CD4-positive, CD25-positive, alpha-beta regulatory T cell (primary cell): Measurements from ENCODE around the gene CLDN6. TPM values are rescaled to one million over a fixed set of nuclear protein-coding genes. Genes with fewer than 3 reads are reported as not detected.
A peak's percentile ranks its signal among the peaks of the same experiment; 100 is the strongest.

ENCODE experiments used
- ATAC-seq, 2 donors: fragments of 150-1000 bp; cut with Tn5 transposase; one replicate each; pipeline ENCODE4 v1.10.0; 2021; ENCODE audit warnings: low read depth in 2 of 2, moderate number of reproducible peaks in 2 of 2, moderate library complexity in 1 of 2
- DNase-seq, 3 donors: peaks; one replicate each; pipeline versions ENCODE4 v3.0.0 to v3.0.0-alpha.2; 2012 to 2022; ENCODE audit warnings: mixed read lengths in 1 of 3
- H3K27ac ChIP-seq: one replicate; pipeline ENCODE4 v1.7.0; 2013; ENCODE audit warnings: mild to moderate bottlenecking, low read length; ENCODE audit not compliant: insufficient read depth, poor library complexity, severe bottlenecking
- H3K27me3 ChIP-seq: one replicate; pipeline ENCODE4 v1.7.0; 2013; ENCODE audit warnings: low read length; ENCODE audit not compliant: control insufficient read depth, insufficient read depth
- H3K36me3 ChIP-seq: one replicate; pipeline ENCODE4 v1.7.0; 2013; ENCODE audit warnings: mild to moderate bottlenecking, low read length, moderate library complexity; ENCODE audit not compliant: control insufficient read depth, insufficient read depth
- H3K4me1 ChIP-seq: 2 replicates; pipeline ENCODE4 v1.7.0; 2013; ENCODE audit warnings: mild to moderate bottlenecking, low read length; ENCODE audit not compliant: insufficient read depth, control insufficient read depth, poor library complexity, severe bottlenecking
- H3K4me3 ChIP-seq: one replicate; pipeline ENCODE4 v1.7.0; 2013; ENCODE audit warnings: low read depth, mild to moderate bottlenecking, low read length, moderate library complexity
- H3K9me3 ChIP-seq, 2 experiments: 1 replicate in 1 of 2; 2 replicates in 1 of 2; pipeline ENCODE4 v1.7.0; 2013; ENCODE audit warnings: low read length in 2 of 2, mild to moderate bottlenecking in 1 of 2, moderate library complexity in 1 of 2; ENCODE audit not compliant: control insufficient read depth in 2 of 2
- H3K27ac Mint-ChIP-seq, 3 donors: one replicate each; pipeline ENCODE4 v1.8.0; 2020 to 2022; ENCODE audit warnings: mild to moderate bottlenecking in 3 of 3, mixed read lengths in 3 of 3, moderate library complexity in 2 of 3
- H3K27me3 Mint-ChIP-seq: one replicate; pipeline ENCODE4 v1.8.0; 2022; ENCODE audit warnings: mild to moderate bottlenecking, mixed read lengths
- H3K36me3 Mint-ChIP-seq: one replicate; pipeline ENCODE4 v1.8.0; 2020; ENCODE audit warnings: mixed read lengths
- H3K4me1 Mint-ChIP-seq, 4 donors: one replicate each; pipeline ENCODE4 v1.8.0; 2020 to 2022; ENCODE audit warnings: mixed read lengths in 4 of 4, mild to moderate bottlenecking in 1 of 4
- H3K4me3 Mint-ChIP-seq, 4 donors: one replicate each; pipeline ENCODE4 v1.8.0; 2020 to 2022; ENCODE audit warnings: mild to moderate bottlenecking in 4 of 4, mixed read lengths in 4 of 4, moderate library complexity in 3 of 4
- H3K9me3 Mint-ChIP-seq, 7 donors: one replicate each; pipeline ENCODE4 v1.8.0; 2020 to 2022; ENCODE audit warnings: mixed read lengths in 7 of 7, mild to moderate bottlenecking in 3 of 7, moderate library complexity in 2 of 7
- polyA plus RNA-seq, 4 donors: library from polyadenylated mRNA; unstranded; fragments of 300-500 nt; fragmentation: Illumina TruSeq; gene quantifications; one replicate each; pipeline ENCODE4 v1.2.3, GENCODE V29; 2021
- total RNA-seq: library from RNA; stranded (reverse); gene quantifications from one replicate; pipeline ENCODE4 v1.2.3, GENCODE V29; 2022

CLDN6 gene
- total and polyA plus RNA-seq, 5 donors from 2014 or later, result not detected

- peaks cover 66% of the 10 kb centered on the region for H3K4me1 ChIP-seq
Measured at GRCh38 chr16:3025032-3026002, 7.3 kb upstream of the CLDN6 start.

GRCh38 chr16:3023669-3024478 is 5.9 kb upstream of the CLDN6 start, which contains the start of the genes HCFC1R1 and THOC6:
Gene HCFC1R1, minus strand, starts transcription at chr16:3023942. Its CDS starts 1 bp downstream, at chr16:3023941.
Gene THOC6, plus strand, starts transcription at chr16:3024035. Its CDS starts 292 bp downstream, at chr16:3024327.
- DNase-seq (peak; percentile 93 to 99 (median 95)), ATAC-seq (peak; percentile 85 to 86)
- H3K9me3 Mint-ChIP-seq, result no peaks in the 10 kb centered on the region
- peak within 1 kb of the TSS; percentile 90 to 98 (median 94) for H3K4me3 Mint-ChIP-seq
- peaks cover 11% of the 10 kb centered on the region for H3K36me3 ChIP-seq
- no peaks in the 10 kb centered on the region for H3K9me3 ChIP-seq
- peaks cover under 1% of the 10 kb centered on the region for H3K27me3 ChIP-seq
- peak within 1 kb of the TSS; percentile 91 for H3K27ac ChIP-seq
- H3K27ac Mint-ChIP-seq, result peak within 1 kb of the TSS; percentile 92 to 99 (median 96)
- peaks cover 59% of the 10 kb centered on the region for H3K4me1 ChIP-seq
- peaks cover 4 to 66% (median 30%) of the 10 kb centered on the region in 4 donors for H3K4me1 Mint-ChIP-seq
- peak within 1 kb of the TSS; percentile 32 for H3K4me3 ChIP-seq
- H3K36me3 Mint-ChIP-seq, result peaks cover 4% of the 10 kb centered on the region
- H3K27me3 Mint-ChIP-seq, result peaks cover 17% of the 10 kb centered on the region

More at GRCh38 chr16:3025032-3026002, 7.3 kb upstream of the CLDN6 start:
- H3K4me3 ChIP-seq, result no peak overlapping the region
- DNase-seq (no peak), ATAC-seq (no peak)
- H3K4me3 Mint-ChIP-seq, result peak overlapping the region in 2 of 4 donors; percentile 38 to 41
- peaks cover 28% of the 10 kb centered on the region for H3K27me3 Mint-ChIP-seq
- H3K36me3 Mint-ChIP-seq, result peaks cover 4% of the 10 kb centered on the region
- H3K27ac ChIP-seq, result no peak overlapping the region
- H3K27me3 ChIP-seq, result peaks cover 3% of the 10 kb centered on the region
- H3K9me3 Mint-ChIP-seq, result peaks cover 0 to 2% (median 0%) of the 10 kb centered on the region in 7 donors
- peaks cover 11% of the 10 kb centered on the region for H3K36me3 ChIP-seq
- H3K4me1 Mint-ChIP-seq, result peaks cover 4 to 69% (median 33%) of the 10 kb centered on the region in 4 donors
- no peaks in the 10 kb centered on the region for H3K9me3 ChIP-seq
- no peak overlapping the region for H3K27ac Mint-ChIP-seq

- H3K4me3 Mint-ChIP-seq, result peak overlapping the region; percentile 90 to 98 (median 94)
- H3K9me3 Mint-ChIP-seq, result no peaks in the 10 kb centered on the region
- peaks cover 4% of the 10 kb centered on the region for H3K36me3 Mint-ChIP-seq
- H3K9me3 ChIP-seq, result no peaks in the 10 kb centered on the region
- no peaks in the 10 kb centered on the region for H3K27me3 ChIP-seq
- H3K36me3 ChIP-seq, result peaks cover 11% of the 10 kb centered on the region
- H3K4me1 Mint-ChIP-seq, result peaks cover 4 to 65% (median 30%) of the 10 kb centered on the region in 4 donors
- peak overlapping the region; percentile 80 to 99 (median 94) for H3K27ac Mint-ChIP-seq
- H3K27me3 Mint-ChIP-seq, result peaks cover 15% of the 10 kb centered on the region
- DNase-seq (no peak), ATAC-seq (no peak)
- H3K27ac ChIP-seq, result peak overlapping the region; percentile 91
- H3K4me1 ChIP-seq, result peaks cover 54% of the 10 kb centered on the region
- no peak overlapping the region for H3K4me3 ChIP-seq
Measured at GRCh38 chr16:3023415-3023668, 5.4 kb upstream of the CLDN6 start.

- Histone ChIP-seq H3K27me3 (no peaks in the 10 kb centered on the region), H3K9me3 (no peaks in the 10 kb centered on the region), H3K4me1 (peaks cover 54% of the 10 kb centered on the region), H3K4me3 (no peak overlapping the region), H3K27ac (peak overlapping the region; percentile 91), H3K36me3 (peaks cover 11% of the 10 kb centered on the region)
- peak overlapping the region; percentile 90 to 98 (median 94) for H3K4me3 Mint-ChIP-seq
- peak overlapping the region; percentile 80 to 99 (median 96) for H3K27ac Mint-ChIP-seq
- H3K9me3 Mint-ChIP-seq, result no peaks in the 10 kb centered on the region
- DNase-seq, result no peak
- H3K27me3 Mint-ChIP-seq, result peaks cover 10% of the 10 kb centered on the region
- peaks cover 4 to 67% (median 30%) of the 10 kb centered on the region in 4 donors for H3K4me1 Mint-ChIP-seq
- peaks cover 4% of the 10 kb centered on the region for H3K36me3 Mint-ChIP-seq
- no peak for ATAC-seq
Measured at GRCh38 chr16:3022684-3023414, 4.9 kb upstream of the CLDN6 start.

- H3K4me3 Mint-ChIP-seq, result peak overlapping the region; percentile 90 to 98 (median 94)
- no peaks in the 10 kb centered on the region for H3K27me3 ChIP-seq
- H3K4me3 ChIP-seq, result no peak overlapping the region
- peak in 2 of 3 donors; percentile 67 to 68 for DNase-seq
- peak overlapping the region; percentile 91 for H3K27ac ChIP-seq
- peaks cover 4 to 63% (median 30%) of the 10 kb centered on the region in 4 donors for H3K4me1 Mint-ChIP-seq
- peaks cover 11% of the 10 kb centered on the region for H3K36me3 ChIP-seq
- H3K9me3 ChIP-seq, result no peaks in the 10 kb centered on the region
- no peaks in the 10 kb centered on the region for H3K9me3 Mint-ChIP-seq
- peaks cover 8% of the 10 kb centered on the region for H3K27me3 Mint-ChIP-seq
- peak; percentile 32 for ATAC-seq
- H3K27ac Mint-ChIP-seq, result peak overlapping the region; percentile 62 to 96 (median 80)
- peaks cover 52% of the 10 kb centered on the region for H3K4me1 ChIP-seq
- H3K36me3 Mint-ChIP-seq, result peaks cover 4% of the 10 kb centered on the region
Measured at GRCh38 chr16:3022208-3022683, 4.3 kb upstream of the CLDN6 start.

- H3K4me3 ChIP-seq, result no peak overlapping the region
- H3K36me3 ChIP-seq, result peaks cover 10% of the 10 kb centered on the region
- peaks cover 4% of the 10 kb centered on the region for H3K36me3 Mint-ChIP-seq
- H3K4me3 Mint-ChIP-seq, result peak overlapping the region; percentile 88 to 98 (median 90)
- DNase-seq (peak; percentile 62 to 80 (median 66)), ATAC-seq (no peak)
- H3K9me3 Mint-ChIP-seq, result no peaks in the 10 kb centered on the region
- no peaks in the 10 kb centered on the region for H3K9me3 ChIP-seq
- peaks cover 52% of the 10 kb centered on the region for H3K4me1 ChIP-seq
- H3K27me3 ChIP-seq, result no peaks in the 10 kb centered on the region
- H3K27ac ChIP-seq, result peak overlapping the region; percentile 91
- H3K27ac Mint-ChIP-seq, result peak overlapping the region; percentile 71 to 86 (median 80)
- H3K27me3 Mint-ChIP-seq, result peaks cover 14% of the 10 kb centered on the region
- peaks cover 4 to 62% (median 29%) of the 10 kb centered on the region in 4 donors for H3K4me1 Mint-ChIP-seq
Measured at GRCh38 chr16:3021449-3022207, 3.6 kb upstream of the CLDN6 start.
